ENCODE measurements around the gene MAPK1IP1L. TPM values are rescaled to one million over a fixed set of nuclear protein-coding genes. Genes with fewer than 3 reads are reported as not detected.
"Not testable (repeated sequence)": the region's sequence is repeated elsewhere in the genome, so short reads cannot be mapped to it uniquely, and the experiment has no call there.

MAPK1IP1L gene
- total RNA-seq, 1 experiment from 2014 or later, result 97.9 TPM

GRCh38 chr14:55028066-55028465 is 23.4 kb upstream of the MAPK1IP1L start:
- H3K9me3 Mint-ChIP-seq, result no peaks in the 10 kb centered on the region
- peaks cover 54% of the 10 kb centered on the region for H3K4me1 Mint-ChIP-seq
- peak overlapping the region; percentile 86 for H3K4me3 Mint-ChIP-seq
- H3K27me3 Mint-ChIP-seq (ENCODE audit: low read depth), result no peaks in the 10 kb centered on the region
- peak overlapping the region; percentile 88 for H3K27ac Mint-ChIP-seq
- DNase-seq (ENCODE audit: low spot score), result no peak
- H3K36me3 Mint-ChIP-seq, result peaks cover 10% of the 10 kb centered on the region
- POLR2A ChIA-PET, result interaction anchor here (0.7 to 1.8 kb wide), 2 partner anchors 23 to 201 kb away, joined by 3 to 4 read pairs; partner anchors contain the start of gene MAPK1IP1L
- CTCF ChIA-PET, result interaction anchor here (6.0 kb wide), 1 partner anchor 23 kb away, joined by 43 read pairs; the partner anchor contains the start of gene MAPK1IP1L
- ATAC-seq, result no peak
- TF ChIP-seq ZNF121 (CRISPR knock-in tag; IDR thresholded peaks at IDR 0.05), result no peak

- TF ChIP-seq HMGA2 (CRISPR knock-in tag; IDR thresholded peaks at IDR 0.05) (no peak), ZBTB21 (CRISPR knock-in tag; IDR thresholded peaks at IDR 0.05; ENCODE audit: borderline replicate concordance) (no peak), RELA (CRISPR knock-in tag; IDR thresholded peaks at IDR 0.05; ENCODE audit: borderline replicate concordance) (no peak), MXD4 (CRISPR knock-in tag; IDR thresholded peaks at IDR 0.05; ENCODE audit: borderline replicate concordance) (no peak)
- Mint-ChIP-seq H3K9me3 (no peaks in the 10 kb centered on the region), H3K4me3 (peak overlapping the region; percentile 86), H3K36me3 (peaks cover 8% of the 10 kb centered on the region), H3K27me3 (ENCODE audit: low read depth) (no peaks in the 10 kb centered on the region), H3K27ac (peak overlapping the region; percentile 88), H3K4me1 (peaks cover 50% of the 10 kb centered on the region)
- ATAC-seq (no peak), DNase-seq (ENCODE audit: low spot score) (no peak)
- CTCF ChIA-PET, result interaction anchor here (6.0 kb wide), 1 partner anchor 23 kb away, joined by 43 read pairs; the partner anchor contains the start of gene MAPK1IP1L
- POLR2A ChIA-PET, result interaction anchor here (0.7 to 1.8 kb wide), 2 partner anchors 23 to 201 kb away, joined by 3 to 4 read pairs; partner anchors contain the start of gene MAPK1IP1L
Observed at GRCh38 chr14:55028476-55028875, 23.0 kb upstream of the MAPK1IP1L start.

- Mint-ChIP-seq H3K4me1 (peaks cover 33% of the 10 kb centered on the region), H3K4me3 (no peak overlapping the region), H3K36me3 (peaks cover 19% of the 10 kb centered on the region), H3K9me3 (no peaks in the 10 kb centered on the region), H3K27ac (0 out of 2 replicates have a peak overlapping the region, but pooled peaks have one; percentile 33), H3K27me3 (ENCODE audit: low read depth) (no peaks in the 10 kb centered on the region)
- no peak for TF ChIP-seq TP53 (CRISPR knock-in tag; IDR thresholded peaks at IDR 0.05)
- no peak for TF ChIP-seq ARID4B (CRISPR knock-in tag; IDR thresholded peaks at IDR 0.05; ENCODE audit: borderline replicate concordance)
- ChIA-PET POLR2A (interaction anchor here (1.4 kb wide), 1 partner anchor 20 kb away, joined by 4 read pairs; the partner anchor contains the start of gene MAPK1IP1L), CTCF (interaction anchor here (6.0 kb wide), 1 partner anchor 20 kb away, joined by 43 read pairs; the partner anchor contains the start of gene MAPK1IP1L)
- DNase-seq (ENCODE audit: low spot score), result no peak
- ATAC-seq, result no peak
Observed at GRCh38 chr14:55031190-55031589, 20.3 kb upstream of the MAPK1IP1L start.

- H3K9me3 Mint-ChIP-seq; H3K27ac Mint-ChIP-seq; ATAC-seq; H3K4me1 Mint-ChIP-seq; CTCF ChIA-PET; POLR2A ChIA-PET; H3K4me3 Mint-ChIP-seq; DNase-seq (ENCODE audit: low spot score): not testable (repeated sequence)
- peaks cover 48% of the 10 kb centered on the region for H3K36me3 Mint-ChIP-seq
- peaks cover 37% of the 10 kb centered on the region for H3K27me3 Mint-ChIP-seq (ENCODE audit: low read depth)
Observed at GRCh38 chr14:55037995-55038394, 13.5 kb upstream of the MAPK1IP1L start.

GRCh38 chr14:55038708-55039107 is 12.7 kb upstream of the MAPK1IP1L start:
- ATAC-seq (no peak), DNase-seq (ENCODE audit: low spot score) (no peak)
- H3K4me1 Mint-ChIP-seq, result peaks cover 5% of the 10 kb centered on the region
- no peak overlapping the region for H3K27ac Mint-ChIP-seq
- no peak overlapping the region for H3K4me3 Mint-ChIP-seq
- POLR2A ChIA-PET, result no interaction called here
- CTCF ChIA-PET, result no interaction called here
- no peaks in the 10 kb centered on the region for H3K9me3 Mint-ChIP-seq
- H3K27me3 Mint-ChIP-seq (ENCODE audit: low read depth), result peaks cover 44% of the 10 kb centered on the region
- peaks cover 52% of the 10 kb centered on the region for H3K36me3 Mint-ChIP-seq
- TF ChIP-seq ZNF263 (CRISPR knock-in tag; IDR thresholded peaks at IDR 0.05; ENCODE audit: low read depth), result no peak
- TF ChIP-seq NR2C2 (CRISPR knock-in tag; IDR thresholded peaks at IDR 0.05), result no peak
- TF ChIP-seq E2F4 (CRISPR knock-in tag; IDR thresholded peaks at IDR 0.05; ENCODE audit: borderline replicate concordance, low read depth), result no peak
- TF ChIP-seq STAT6 (CRISPR knock-in tag; conservative IDR thresholded peaks at IDR 0.05; ENCODE audit: low read depth), result no peak
- TF ChIP-seq FOXP1 (CRISPR knock-in tag; IDR thresholded peaks at IDR 0.05; ENCODE audit: borderline replicate concordance), result no peak
- TF ChIP-seq SOX15 (CRISPR knock-in tag; IDR thresholded peaks at IDR 0.05), result no peak
- no peak for TF ChIP-seq SMAD3 (CRISPR knock-in tag; IDR thresholded peaks at IDR 0.05; ENCODE audit: borderline replicate concordance)
- TF ChIP-seq MLX (CRISPR knock-in tag; IDR thresholded peaks at IDR 0.05), result no peak
- no peak for TF ChIP-seq MXD4 (CRISPR knock-in tag; IDR thresholded peaks at IDR 0.05; ENCODE audit: borderline replicate concordance)
